HEK293 (cell line): ENCODE data around the gene STX16.

Experiments used
- GFI1B ChIP-seq: fragments of 450-650 bp; formaldehyde crosslinking; IDR thresholded peaks from 2 replicates; pipeline ENCODE4 v1.5.1; 2016; ENCODE audit warnings: missing biosample characterization, missing genetic modification characterization
- HOXC10 ChIP-seq: sonication (generic); formaldehyde crosslinking; IDR thresholded peaks from 2 replicates; pipeline ENCODE4 v1.8.1; 2023; ENCODE audit warnings: mild to moderate bottlenecking, missing genetic modification reagents
- ZNF16 ChIP-seq: fragments of 450-650 bp; formaldehyde crosslinking; IDR thresholded peaks from 2 replicates; pipeline ENCODE4 v1.5.1; 2016; ENCODE audit warnings: low read depth, missing biosample characterization, missing genetic modification characterization
- ZNF302 ChIP-seq: fragments of 450-650 bp; formaldehyde crosslinking; IDR thresholded peaks from 2 replicates; pipeline ENCODE4 v1.5.1; 2016; ENCODE audit warnings: missing biosample characterization, missing genetic modification characterization, low read depth
- ZNF324 ChIP-seq: fragments of 450-650 bp; formaldehyde crosslinking; IDR thresholded peaks from 2 replicates; pipeline ENCODE4 v1.5.1; 2016; ENCODE audit warnings: missing biosample characterization, missing genetic modification characterization
- ZNF707 ChIP-seq: fragments of 450-650 bp; formaldehyde crosslinking; IDR thresholded peaks from 2 replicates; pipeline ENCODE4 v1.5.1; 2016; ENCODE audit warnings: missing biosample characterization, missing genetic modification characterization
- ZSCAN16 ChIP-seq: fragments of 450-650 bp; formaldehyde crosslinking; IDR thresholded peaks from 2 replicates; pipeline ENCODE4 v1.5.1; 2016; ENCODE audit warnings: missing biosample characterization, missing genetic modification characterization
- ZSCAN23 ChIP-seq: fragments of 450-650 bp; formaldehyde crosslinking; IDR thresholded peaks from 2 replicates; pipeline ENCODE4 v1.5.1; 2016; ENCODE audit warnings: missing biosample characterization, missing genetic modification characterization
- TF ChIP-seq, protein P1 (sequence below): fragments of 450-650 bp; formaldehyde crosslinking; IDR thresholded peaks from 2 replicates; pipeline ENCODE4 v1.5.1; 2016; ENCODE audit warnings: missing biosample characterization, missing genetic modification characterization
- TF ChIP-seq, protein P2 (sequence below): sonication (generic); formaldehyde crosslinking; IDR thresholded peaks from 2 replicates; pipeline ENCODE4 v1.8.1; 2022; ENCODE audit warnings: mild to moderate bottlenecking, moderate library complexity, missing genetic modification reagents
- TF ChIP-seq, protein P3 (sequence below): fragments of 450-650 bp; formaldehyde crosslinking; IDR thresholded peaks from 2 replicates; pipeline ENCODE4 v1.5.1; 2016; ENCODE audit warnings: missing biosample characterization, missing genetic modification characterization
- TF ChIP-seq, protein P4 (sequence below): fragments of 450-650 bp; formaldehyde crosslinking; IDR thresholded peaks from 2 replicates; pipeline ENCODE4 v1.5.1; 2016; ENCODE audit warnings: missing biosample characterization, missing genetic modification characterization

DNA sequence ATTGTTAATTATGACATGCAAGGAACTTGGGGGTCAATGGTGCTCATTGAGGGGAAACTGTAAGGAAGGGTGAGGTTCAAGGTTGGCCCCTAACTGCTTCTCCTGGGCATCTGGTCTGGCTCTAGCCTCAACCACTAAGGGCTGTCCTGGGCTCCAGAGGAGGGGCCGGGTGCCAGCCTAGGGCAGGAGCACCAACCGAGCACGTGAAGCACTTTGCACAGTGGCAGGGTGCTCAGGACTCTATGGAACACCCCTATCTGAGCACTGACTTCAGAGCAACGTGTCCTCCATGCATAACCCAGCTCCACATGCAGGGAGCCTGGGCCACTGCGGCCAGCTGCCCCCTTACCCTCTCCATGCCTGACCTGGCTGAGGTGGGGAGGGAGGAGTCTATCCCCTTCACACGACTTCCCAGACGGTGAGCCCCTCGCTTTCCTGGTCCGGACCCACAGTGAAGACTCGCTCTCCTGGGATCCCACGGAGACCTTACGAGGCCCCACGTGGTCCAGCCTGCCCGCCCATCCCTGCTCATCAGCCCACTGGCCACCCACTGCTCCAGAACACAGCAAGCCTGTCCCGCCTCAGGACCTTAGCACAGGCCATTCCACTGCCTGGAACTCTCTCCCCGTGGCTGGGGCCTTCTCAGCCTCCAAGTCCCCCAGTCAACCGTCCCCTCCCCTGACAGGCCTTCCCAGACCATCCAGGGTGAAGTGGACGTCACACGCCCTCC lies 40.8 kb upstream of the STX16 start:
- TF ChIP-seq, protein P1, sequence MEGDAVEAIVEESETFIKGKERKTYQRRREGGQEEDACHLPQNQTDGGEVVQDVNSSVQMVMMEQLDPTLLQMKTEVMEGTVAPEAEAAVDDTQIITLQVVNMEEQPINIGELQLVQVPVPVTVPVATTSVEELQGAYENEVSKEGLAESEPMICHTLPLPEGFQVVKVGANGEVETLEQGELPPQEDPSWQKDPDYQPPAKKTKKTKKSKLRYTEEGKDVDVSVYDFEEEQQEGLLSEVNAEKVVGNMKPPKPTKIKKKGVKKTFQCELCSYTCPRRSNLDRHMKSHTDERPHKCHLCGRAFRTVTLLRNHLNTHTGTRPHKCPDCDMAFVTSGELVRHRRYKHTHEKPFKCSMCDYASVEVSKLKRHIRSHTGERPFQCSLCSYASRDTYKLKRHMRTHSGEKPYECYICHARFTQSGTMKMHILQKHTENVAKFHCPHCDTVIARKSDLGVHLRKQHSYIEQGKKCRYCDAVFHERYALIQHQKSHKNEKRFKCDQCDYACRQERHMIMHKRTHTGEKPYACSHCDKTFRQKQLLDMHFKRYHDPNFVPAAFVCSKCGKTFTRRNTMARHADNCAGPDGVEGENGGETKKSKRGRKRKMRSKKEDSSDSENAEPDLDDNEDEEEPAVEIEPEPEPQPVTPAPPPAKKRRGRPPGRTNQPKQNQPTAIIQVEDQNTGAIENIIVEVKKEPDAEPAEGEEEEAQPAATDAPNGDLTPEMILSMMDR (tag by site-specific recombination) = no peak
- TF ChIP-seq, protein P2, sequence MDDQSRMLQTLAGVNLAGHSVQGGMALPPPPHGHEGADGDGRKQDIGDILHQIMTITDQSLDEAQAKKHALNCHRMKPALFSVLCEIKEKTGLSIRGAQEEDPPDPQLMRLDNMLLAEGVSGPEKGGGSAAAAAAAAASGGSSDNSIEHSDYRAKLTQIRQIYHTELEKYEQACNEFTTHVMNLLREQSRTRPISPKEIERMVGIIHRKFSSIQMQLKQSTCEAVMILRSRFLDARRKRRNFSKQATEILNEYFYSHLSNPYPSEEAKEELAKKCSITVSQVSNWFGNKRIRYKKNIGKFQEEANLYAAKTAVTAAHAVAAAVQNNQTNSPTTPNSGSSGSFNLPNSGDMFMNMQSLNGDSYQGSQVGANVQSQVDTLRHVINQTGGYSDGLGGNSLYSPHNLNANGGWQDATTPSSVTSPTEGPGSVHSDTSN (CRISPR knock-in tag) = no peak
- TF ChIP-seq HOXC10 (CRISPR knock-in tag) (no peak), ZSCAN16 (tag by site-specific recombination) (no peak), ZNF324 (tag by site-specific recombination) (no peak), ZNF16 (tag by site-specific recombination) (no peak), ZSCAN23 (tag by site-specific recombination) (no peak), ZNF707 (tag by site-specific recombination) (no peak), ZNF302 (tag by site-specific recombination) (no peak), GFI1B (tag by site-specific recombination) (no peak)
- TF ChIP-seq, protein P3, sequence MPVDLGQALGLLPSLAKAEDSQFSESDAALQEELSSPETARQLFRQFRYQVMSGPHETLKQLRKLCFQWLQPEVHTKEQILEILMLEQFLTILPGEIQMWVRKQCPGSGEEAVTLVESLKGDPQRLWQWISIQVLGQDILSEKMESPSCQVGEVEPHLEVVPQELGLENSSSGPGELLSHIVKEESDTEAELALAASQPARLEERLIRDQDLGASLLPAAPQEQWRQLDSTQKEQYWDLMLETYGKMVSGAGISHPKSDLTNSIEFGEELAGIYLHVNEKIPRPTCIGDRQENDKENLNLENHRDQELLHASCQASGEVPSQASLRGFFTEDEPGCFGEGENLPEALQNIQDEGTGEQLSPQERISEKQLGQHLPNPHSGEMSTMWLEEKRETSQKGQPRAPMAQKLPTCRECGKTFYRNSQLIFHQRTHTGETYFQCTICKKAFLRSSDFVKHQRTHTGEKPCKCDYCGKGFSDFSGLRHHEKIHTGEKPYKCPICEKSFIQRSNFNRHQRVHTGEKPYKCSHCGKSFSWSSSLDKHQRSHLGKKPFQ = no peak
- TF ChIP-seq, protein P4, sequence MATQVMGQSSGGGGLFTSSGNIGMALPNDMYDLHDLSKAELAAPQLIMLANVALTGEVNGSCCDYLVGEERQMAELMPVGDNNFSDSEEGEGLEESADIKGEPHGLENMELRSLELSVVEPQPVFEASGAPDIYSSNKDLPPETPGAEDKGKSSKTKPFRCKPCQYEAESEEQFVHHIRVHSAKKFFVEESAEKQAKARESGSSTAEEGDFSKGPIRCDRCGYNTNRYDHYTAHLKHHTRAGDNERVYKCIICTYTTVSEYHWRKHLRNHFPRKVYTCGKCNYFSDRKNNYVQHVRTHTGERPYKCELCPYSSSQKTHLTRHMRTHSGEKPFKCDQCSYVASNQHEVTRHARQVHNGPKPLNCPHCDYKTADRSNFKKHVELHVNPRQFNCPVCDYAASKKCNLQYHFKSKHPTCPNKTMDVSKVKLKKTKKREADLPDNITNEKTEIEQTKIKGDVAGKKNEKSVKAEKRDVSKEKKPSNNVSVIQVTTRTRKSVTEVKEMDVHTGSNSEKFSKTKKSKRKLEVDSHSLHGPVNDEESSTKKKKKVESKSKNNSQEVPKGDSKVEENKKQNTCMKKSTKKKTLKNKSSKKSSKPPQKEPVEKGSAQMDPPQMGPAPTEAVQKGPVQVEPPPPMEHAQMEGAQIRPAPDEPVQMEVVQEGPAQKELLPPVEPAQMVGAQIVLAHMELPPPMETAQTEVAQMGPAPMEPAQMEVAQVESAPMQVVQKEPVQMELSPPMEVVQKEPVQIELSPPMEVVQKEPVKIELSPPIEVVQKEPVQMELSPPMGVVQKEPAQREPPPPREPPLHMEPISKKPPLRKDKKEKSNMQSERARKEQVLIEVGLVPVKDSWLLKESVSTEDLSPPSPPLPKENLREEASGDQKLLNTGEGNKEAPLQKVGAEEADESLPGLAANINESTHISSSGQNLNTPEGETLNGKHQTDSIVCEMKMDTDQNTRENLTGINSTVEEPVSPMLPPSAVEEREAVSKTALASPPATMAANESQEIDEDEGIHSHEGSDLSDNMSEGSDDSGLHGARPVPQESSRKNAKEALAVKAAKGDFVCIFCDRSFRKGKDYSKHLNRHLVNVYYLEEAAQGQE (tag by site-specific recombination) = no peak
